ENCODE measurements around the gene MRPL2.

Gene MRPL2

GRCh38 chr6:43016943-43017334 lies 42.3 kb downstream of the MRPL2 start:
- no peak for DNase-seq

GRCh38 chr6:43016176-43016942 lies 42.9 kb downstream of the MRPL2 start:
- no peak for DNase-seq

- no peak for DNase-seq
These were observed 44.8 kb downstream of the MRPL2 start for GRCh38 chr6:43014434-43014909.

- peak; percentile 100 for DNase-seq
These were observed 45.3 kb downstream of the MRPL2 start, which contains the start of the genes KLHDC3 and MEA1 for GRCh38 chr6:43013843-43014433. KLHDC3 (plus strand) TSS chr6:43014249; CDS start chr6:43017193, 2,944 bp downstream. MEA1 (minus strand) TSS chr6:43013946; CDS start chr6:43013813, 133 bp downstream.

GRCh38 chr6:43013097-43013842 lies 46.0 kb downstream of the MRPL2 start:
- DNase-seq: no peak

- no peak for DNase-seq
These were observed 46.9 kb downstream of the MRPL2 start for GRCh38 chr6:43012364-43012763.

- no peak for DNase-seq
These were observed 48.0 kb downstream of the MRPL2 start for GRCh38 chr6:43011207-43011606.

- peak; percentile 44 for DNase-seq
These were observed 50.1 kb downstream of the MRPL2 start for GRCh38 chr6:43009124-43009523.

GRCh38 chr6:43007126-43007525 lies 52.1 kb downstream of the MRPL2 start:
- no peak for DNase-seq

- DNase-seq: no peak
These were observed 53.0 kb downstream of the MRPL2 start for GRCh38 chr6:43006251-43006650.

GRCh38 chr6:43005844-43006243 lies 53.4 kb downstream of the MRPL2 start:
- DNase-seq: no peak

Data from CD4-positive, alpha-beta T cell treated with Interleukin-21 for 1 hour (primary cell).